ENCODE results near the gene SEPTIN10.

GRCh38 chr2:109522063-109522374 is 91.7 kb downstream of the SEPTIN10 start:
- TF ChIP-seq EZH2 (IDR thresholded peaks at IDR 0.05; ENCODE audit: borderline replicate concordance, low read length) (no peak), CTCF (conservative IDR thresholded peaks at IDR 0.05 in 1 of 2, IDR thresholded peaks at IDR 0.05 in 1 of 2; ENCODE audit: extremely low read depth in 1 of 2, insufficient read depth in 1 of 2, low read depth in 1 of 2, low read length in 2 of 2) (no peak)

Measured in mammary epithelial cell (primary cell).